K562 (cell line): ENCODE data around the gene STUB1. TPM values are rescaled to one million over a fixed set of nuclear protein-coding genes. Genes with fewer than 3 reads are reported as not detected.

ENCODE experiments used
- ASH1L ChIP-seq: fragments of 450-650 bp; IDR thresholded peaks from 2 replicates; pipeline ENCODE4 v1.6.1; 2018; ENCODE audit warnings: borderline replicate concordance, mild to moderate bottlenecking, low read depth; ENCODE audit not compliant: partially characterized antibody
- CBX2 ChIP-seq: fragments of 200-600 bp; sonication (generic); IDR thresholded peaks from one replicate; pipeline ENCODE4 v1.6.1; 2012; ENCODE audit warnings: mild to moderate bottlenecking, low read length, inconsistent platforms; ENCODE audit not compliant: insufficient read depth, poor library complexity, severe bottlenecking
- CREBBP ChIP-seq: IDR thresholded peaks from one replicate; pipeline ENCODE4 v1.6.1; 2012; ENCODE audit warnings: low read depth, mild to moderate bottlenecking, control low read depth, inconsistent platforms, low read length
- EWSR1 ChIP-seq: fragments of 450-650 bp; IDR thresholded peaks from 2 replicates; pipeline ENCODE4 v1.6.1; 2018; ENCODE audit warnings: borderline replicate concordance, mild to moderate bottlenecking, low read depth, moderate library complexity; ENCODE audit not compliant: partially characterized antibody
- FOXK2 ChIP-seq, 2 experiments: fragments of 450-650 bp; IDR thresholded peaks in 1 of 2; conservative IDR thresholded peaks in 1 of 2; 2 replicates each; pipeline ENCODE4 v1.6.1; 2016; ENCODE audit warnings: low read depth in 2 of 2, mild to moderate bottlenecking in 1 of 2
- MEF2D ChIP-seq: conservative IDR thresholded peaks from 2 replicates; pipeline ENCODE4 v1.6.1; 2016; ENCODE audit warnings: low read depth, missing genetic modification characterization, missing compliant biosample characterization
- MEIS2 ChIP-seq: fragments of 450-650 bp; IDR thresholded peaks from 2 replicates; pipeline ENCODE4 v1.6.1; 2014; ENCODE audit warnings: mild to moderate bottlenecking; ENCODE audit not compliant: partially characterized antibody
- POLR2AphosphoS2 ChIP-seq: IDR thresholded peaks from 2 replicates; pipeline ENCODE4 v1.6.1; 2012; ENCODE audit warnings: low read length, improper control_type of control experiment
- SP1 ChIP-seq: sonication (generic); formaldehyde crosslinking; IDR thresholded peaks from 2 replicates; pipeline ENCODE4 v1.8.1; 2022; ENCODE audit warnings: mild to moderate bottlenecking, missing genetic modification reagents
- U2AF1 ChIP-seq: fragments of 200-400 bp; formaldehyde crosslinking; optimal IDR thresholded peaks from 2 replicates; pipeline ENCODE3; 2017; ENCODE audit warnings: mild to moderate bottlenecking, low read depth, low read length, moderate library complexity
- ZBTB33 ChIP-seq: sonication (generic); formaldehyde crosslinking; IDR thresholded peaks from 2 replicates; pipeline ENCODE4 v1.8.1; 2023; ENCODE audit warnings: mild to moderate bottlenecking, missing genetic modification reagents
- ZNF239 ChIP-seq: fragments of 250-450 bp; sonication (Bioruptor Pico); IDR thresholded peaks from 2 replicates; pipeline ENCODE4 v1.4.0; 2020; ENCODE audit warnings: mild to moderate bottlenecking
- polyA plus RNA-seq, 8 experiments: library from polyadenylated mRNA; depleted of rRNA in 4 of 8; stranded (reverse) in 5 of 8; unstranded in 3 of 8; fragments of >200 nt; fragmentation: Nextera tagmentation in 2 of 8; fragmentation: Illumina TruSeq in 1 of 8; extraction: Ambion mirVana in 2 of 8; extraction: Trizol in 1 of 8; gene quantifications; 2 replicates each; pipeline versions ENCODE4 v1.2.1 to v1.2.3, GENCODE V29; 2011 to 2014; ENCODE audit warnings: inconsistent platforms in 1 of 8, missing spikeins in 1 of 8
- total RNA-seq, 7 experiments: library from RNA; depleted of rRNA in 6 of 7; stranded (reverse); fragments of >200 nt in 6 of 7; fragmentation: Illumina TruSeq in 2 of 7; extraction: Trizol in 2 of 7; gene quantifications; 2 replicates each; pipeline versions ENCODE4 v1.2.1 to v1.2.3, GENCODE V29; 2011 to 2021; ENCODE audit warnings: low replicate concordance in 1 of 7
- TF ChIP-seq, protein P1 (sequence below): fragments of 200-600 bp; sonication (generic); IDR thresholded peaks from one replicate; pipeline ENCODE4 v1.6.1; 2012; ENCODE audit warnings: mild to moderate bottlenecking, low read depth, low read length, inconsistent platforms

STUB1 gene
- total and polyA plus RNA-seq, 9 of the 15 experiments (the other 6 are each of a cell fraction or from before 2014, with no cell fraction given): 10.6 to 251 (median 152) TPM

DNA sequence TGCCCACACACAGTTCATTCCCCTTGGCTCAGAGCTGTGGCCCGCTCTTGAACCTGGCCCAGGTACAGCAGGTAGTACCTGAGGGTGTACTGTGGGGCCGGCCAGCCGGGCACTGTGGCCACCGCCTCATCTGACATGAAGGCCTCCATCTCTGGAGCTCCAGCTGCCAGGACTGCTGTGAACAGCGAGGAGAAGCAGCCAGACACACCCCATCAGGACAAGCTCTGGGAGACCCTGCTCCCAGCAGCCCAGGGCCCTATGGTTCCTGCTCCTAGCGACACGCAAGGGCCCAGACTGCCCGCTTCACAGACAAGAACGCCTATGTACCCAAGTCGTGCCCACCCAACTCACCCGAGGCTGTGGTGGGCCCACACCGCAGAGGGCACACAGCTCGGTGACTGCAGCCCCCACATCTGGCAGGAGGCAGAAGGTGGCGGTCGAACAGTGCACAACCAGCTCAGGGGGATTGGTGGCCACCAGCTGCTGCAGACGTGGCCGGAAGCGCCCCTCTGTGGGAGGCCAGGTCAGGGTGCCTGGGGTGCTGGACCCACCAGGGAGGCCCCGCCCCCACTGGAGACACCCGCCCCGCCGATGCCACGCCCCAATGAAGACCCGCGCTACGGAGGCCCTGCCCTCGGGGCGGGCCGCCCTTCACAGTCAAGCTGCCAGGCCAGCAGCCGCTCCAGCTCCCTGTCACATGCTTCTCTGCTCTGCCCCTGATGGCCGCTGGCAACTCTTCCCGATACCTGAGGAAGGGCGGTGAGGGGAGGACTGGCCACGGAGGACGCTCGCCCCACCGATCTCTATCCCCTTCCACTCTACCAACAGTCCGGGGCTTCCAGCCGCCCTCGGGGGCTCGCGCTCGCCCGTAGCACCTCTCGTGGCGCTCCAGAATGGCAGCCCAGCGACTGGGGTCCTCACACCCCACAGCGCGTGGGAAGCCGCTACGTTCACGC is 1.1 kb upstream of the STUB1 start (continued):
- TF ChIP-seq, protein P1, sequence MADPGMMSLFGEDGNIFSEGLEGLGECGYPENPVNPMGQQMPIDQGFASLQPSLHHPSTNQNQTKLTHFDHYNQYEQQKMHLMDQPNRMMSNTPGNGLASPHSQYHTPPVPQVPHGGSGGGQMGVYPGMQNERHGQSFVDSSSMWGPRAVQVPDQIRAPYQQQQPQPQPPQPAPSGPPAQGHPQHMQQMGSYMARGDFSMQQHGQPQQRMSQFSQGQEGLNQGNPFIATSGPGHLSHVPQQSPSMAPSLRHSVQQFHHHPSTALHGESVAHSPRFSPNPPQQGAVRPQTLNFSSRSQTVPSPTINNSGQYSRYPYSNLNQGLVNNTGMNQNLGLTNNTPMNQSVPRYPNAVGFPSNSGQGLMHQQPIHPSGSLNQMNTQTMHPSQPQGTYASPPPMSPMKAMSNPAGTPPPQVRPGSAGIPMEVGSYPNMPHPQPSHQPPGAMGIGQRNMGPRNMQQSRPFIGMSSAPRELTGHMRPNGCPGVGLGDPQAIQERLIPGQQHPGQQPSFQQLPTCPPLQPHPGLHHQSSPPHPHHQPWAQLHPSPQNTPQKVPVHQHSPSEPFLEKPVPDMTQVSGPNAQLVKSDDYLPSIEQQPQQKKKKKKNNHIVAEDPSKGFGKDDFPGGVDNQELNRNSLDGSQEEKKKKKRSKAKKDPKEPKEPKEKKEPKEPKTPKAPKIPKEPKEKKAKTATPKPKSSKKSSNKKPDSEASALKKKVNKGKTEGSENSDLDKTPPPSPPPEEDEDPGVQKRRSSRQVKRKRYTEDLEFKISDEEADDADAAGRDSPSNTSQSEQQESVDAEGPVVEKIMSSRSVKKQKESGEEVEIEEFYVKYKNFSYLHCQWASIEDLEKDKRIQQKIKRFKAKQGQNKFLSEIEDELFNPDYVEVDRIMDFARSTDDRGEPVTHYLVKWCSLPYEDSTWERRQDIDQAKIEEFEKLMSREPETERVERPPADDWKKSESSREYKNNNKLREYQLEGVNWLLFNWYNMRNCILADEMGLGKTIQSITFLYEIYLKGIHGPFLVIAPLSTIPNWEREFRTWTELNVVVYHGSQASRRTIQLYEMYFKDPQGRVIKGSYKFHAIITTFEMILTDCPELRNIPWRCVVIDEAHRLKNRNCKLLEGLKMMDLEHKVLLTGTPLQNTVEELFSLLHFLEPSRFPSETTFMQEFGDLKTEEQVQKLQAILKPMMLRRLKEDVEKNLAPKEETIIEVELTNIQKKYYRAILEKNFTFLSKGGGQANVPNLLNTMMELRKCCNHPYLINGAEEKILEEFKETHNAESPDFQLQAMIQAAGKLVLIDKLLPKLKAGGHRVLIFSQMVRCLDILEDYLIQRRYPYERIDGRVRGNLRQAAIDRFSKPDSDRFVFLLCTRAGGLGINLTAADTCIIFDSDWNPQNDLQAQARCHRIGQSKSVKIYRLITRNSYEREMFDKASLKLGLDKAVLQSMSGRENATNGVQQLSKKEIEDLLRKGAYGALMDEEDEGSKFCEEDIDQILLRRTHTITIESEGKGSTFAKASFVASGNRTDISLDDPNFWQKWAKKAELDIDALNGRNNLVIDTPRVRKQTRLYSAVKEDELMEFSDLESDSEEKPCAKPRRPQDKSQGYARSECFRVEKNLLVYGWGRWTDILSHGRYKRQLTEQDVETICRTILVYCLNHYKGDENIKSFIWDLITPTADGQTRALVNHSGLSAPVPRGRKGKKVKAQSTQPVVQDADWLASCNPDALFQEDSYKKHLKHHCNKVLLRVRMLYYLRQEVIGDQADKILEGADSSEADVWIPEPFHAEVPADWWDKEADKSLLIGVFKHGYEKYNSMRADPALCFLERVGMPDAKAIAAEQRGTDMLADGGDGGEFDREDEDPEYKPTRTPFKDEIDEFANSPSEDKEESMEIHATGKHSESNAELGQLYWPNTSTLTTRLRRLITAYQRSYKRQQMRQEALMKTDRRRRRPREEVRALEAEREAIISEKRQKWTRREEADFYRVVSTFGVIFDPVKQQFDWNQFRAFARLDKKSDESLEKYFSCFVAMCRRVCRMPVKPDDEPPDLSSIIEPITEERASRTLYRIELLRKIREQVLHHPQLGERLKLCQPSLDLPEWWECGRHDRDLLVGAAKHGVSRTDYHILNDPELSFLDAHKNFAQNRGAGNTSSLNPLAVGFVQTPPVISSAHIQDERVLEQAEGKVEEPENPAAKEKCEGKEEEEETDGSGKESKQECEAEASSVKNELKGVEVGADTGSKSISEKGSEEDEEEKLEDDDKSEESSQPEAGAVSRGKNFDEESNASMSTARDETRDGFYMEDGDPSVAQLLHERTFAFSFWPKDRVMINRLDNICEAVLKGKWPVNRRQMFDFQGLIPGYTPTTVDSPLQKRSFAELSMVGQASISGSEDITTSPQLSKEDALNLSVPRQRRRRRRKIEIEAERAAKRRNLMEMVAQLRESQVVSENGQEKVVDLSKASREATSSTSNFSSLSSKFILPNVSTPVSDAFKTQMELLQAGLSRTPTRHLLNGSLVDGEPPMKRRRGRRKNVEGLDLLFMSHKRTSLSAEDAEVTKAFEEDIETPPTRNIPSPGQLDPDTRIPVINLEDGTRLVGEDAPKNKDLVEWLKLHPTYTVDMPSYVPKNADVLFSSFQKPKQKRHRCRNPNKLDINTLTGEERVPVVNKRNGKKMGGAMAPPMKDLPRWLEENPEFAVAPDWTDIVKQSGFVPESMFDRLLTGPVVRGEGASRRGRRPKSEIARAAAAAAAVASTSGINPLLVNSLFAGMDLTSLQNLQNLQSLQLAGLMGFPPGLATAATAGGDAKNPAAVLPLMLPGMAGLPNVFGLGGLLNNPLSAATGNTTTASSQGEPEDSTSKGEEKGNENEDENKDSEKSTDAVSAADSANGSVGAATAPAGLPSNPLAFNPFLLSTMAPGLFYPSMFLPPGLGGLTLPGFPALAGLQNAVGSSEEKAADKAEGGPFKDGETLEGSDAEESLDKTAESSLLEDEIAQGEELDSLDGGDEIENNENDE: no peak
- TF ChIP-seq MEF2D (tag) (no peak), CBX2 (no peak), ASH1L (no peak), EWSR1 (no peak), CREBBP (no peak), POLR2AphosphoS2 (no peak), SP1 (CRISPR knock-in tag) (peak; percentile 63), U2AF1 (no peak), FOXK2 (conservative IDR thresholded peaks at IDR 0.05 in 1 of 2, IDR thresholded peaks at IDR 0.05 in 1 of 2; ENCODE audit: low read depth in 2 of 2) (no peak), ZBTB33 (CRISPR knock-in tag) (no peak; the same call in 1 of the 2 replicates), MEIS2 (no peak), ZNF239 (CRISPR knock-in tag) (no peak)
